ENCODE data around the gene ATP1A2. TPM values are rescaled to one million over a fixed set of nuclear protein-coding genes. Genes with fewer than 3 reads are reported as not detected.

Gene ATP1A2
- total RNA-seq, 6 experiments from 2014 or later = 0.09 to 0.17 (median 0.14) TPM; not detected in 1

DNA sequence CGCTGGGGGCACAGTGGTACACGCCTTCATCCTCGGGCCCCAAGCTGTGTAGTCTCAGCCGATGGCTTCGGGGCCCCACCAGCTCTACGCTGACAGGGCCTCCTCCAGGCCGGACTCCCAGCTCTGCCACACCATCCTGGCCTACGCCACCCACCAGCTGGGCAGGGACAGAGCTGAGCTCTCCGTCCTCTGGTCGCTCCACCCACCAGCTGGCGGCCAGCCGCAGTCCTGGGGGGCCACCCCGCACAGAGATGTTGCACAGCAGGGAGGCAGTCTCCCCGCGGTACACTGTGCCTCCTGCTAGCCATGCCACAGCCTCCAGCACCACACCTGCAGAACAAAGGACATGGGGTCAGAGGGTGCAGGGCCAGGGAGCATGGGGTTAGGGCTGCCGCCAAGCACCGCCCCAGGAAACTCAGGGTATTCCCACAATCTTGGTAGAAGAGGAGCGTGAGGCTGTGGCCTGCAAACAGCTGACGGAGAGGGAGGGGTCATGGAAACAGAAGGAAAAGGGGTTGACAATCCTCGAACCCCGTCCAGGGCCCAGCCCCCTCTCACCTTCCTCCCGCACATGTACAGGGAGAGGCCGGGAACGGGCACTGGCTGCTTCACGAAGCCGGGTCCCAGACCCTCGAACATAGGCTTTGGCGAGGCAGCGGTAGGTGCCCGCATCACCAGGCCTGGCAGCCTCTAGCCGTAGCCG is 23.0 kb upstream of the ATP1A2 start:
- no peak for TF ChIP-seq CTCF (IDR thresholded peaks at IDR 0.05)
- Mint-ChIP-seq H3K36me3 (ENCODE audit: low read depth) (no peaks in the 10 kb centered on the region), H3K9me3 (no peaks in the 10 kb centered on the region), H3K27ac (no peak overlapping the region), H3K4me3 (no peak overlapping the region), H3K27me3 (ENCODE audit: insufficient read depth) (peaks cover 13% of the 10 kb centered on the region), H3K4me1 (ENCODE audit: low read depth) (peaks cover 12% of the 10 kb centered on the region)
- no peak for DNase-seq

DNA sequence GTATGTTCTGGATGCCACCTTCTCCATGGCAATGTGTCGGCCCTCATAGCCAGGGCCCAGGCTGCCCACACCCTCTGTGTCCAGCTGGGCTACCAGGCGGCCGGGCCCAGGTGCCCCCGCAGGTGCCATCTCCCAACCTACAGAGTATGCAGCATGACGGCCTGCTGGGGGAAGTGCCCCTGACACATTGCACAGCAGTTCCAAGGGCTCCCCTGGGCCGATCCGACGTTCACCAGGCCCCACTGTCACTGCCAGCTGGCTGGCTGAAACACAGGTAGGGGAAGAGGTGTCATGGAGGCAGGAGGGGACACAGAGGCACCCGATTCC is 22.5 kb upstream of the ATP1A2 start:
- Mint-ChIP-seq H3K9me3 (no peaks in the 10 kb centered on the region), H3K4me1 (ENCODE audit: low read depth) (peaks cover 17% of the 10 kb centered on the region), H3K27me3 (ENCODE audit: insufficient read depth) (peaks cover 13% of the 10 kb centered on the region), H3K36me3 (ENCODE audit: low read depth) (no peaks in the 10 kb centered on the region), H3K27ac (no peak overlapping the region), H3K4me3 (no peak overlapping the region)
- no peak for TF ChIP-seq CTCF (IDR thresholded peaks at IDR 0.05)
- no peak for DNase-seq

DNA sequence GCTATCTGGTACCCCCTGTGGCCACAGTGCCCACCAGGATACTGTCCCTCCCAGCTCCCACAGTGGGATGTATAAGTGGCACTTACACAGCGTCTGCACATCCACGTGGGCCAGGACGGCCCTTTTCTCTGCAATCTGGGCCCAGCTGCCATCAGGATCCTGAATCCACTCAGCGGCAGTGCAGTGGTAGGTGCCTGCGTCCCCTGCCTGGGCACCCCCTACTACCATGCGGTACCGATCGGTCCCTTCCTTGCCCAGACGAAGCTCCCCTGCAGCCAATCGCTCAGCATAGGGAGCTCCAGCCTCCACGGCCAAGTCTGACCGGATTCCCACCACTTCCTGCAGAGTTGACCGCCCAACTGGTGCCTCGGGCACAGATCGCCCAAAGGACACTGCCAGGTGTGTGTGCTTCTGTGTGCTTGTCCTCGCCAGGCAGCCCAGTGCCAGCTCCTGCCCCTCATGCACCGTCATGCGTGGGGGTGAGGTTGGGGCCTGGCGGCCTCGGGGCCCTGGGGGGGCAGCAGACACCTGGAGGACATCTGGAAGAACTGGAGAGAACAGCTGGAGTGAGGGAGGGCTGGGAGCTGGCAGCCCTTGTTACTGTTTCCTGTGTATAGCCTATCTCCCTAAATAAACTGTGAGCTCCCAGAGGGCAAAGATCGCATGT is 21.8 kb upstream of the ATP1A2 start:
- Mint-ChIP-seq H3K4me3 (no peak overlapping the region), H3K27me3 (ENCODE audit: insufficient read depth) (peaks cover 10% of the 10 kb centered on the region), H3K4me1 (ENCODE audit: low read depth) (peaks cover 17% of the 10 kb centered on the region), H3K27ac (no peak overlapping the region), H3K36me3 (ENCODE audit: low read depth) (no peaks in the 10 kb centered on the region), H3K9me3 (no peaks in the 10 kb centered on the region)
- TF ChIP-seq CTCF (IDR thresholded peaks at IDR 0.05) = no peak
- no peak for DNase-seq

DNA sequence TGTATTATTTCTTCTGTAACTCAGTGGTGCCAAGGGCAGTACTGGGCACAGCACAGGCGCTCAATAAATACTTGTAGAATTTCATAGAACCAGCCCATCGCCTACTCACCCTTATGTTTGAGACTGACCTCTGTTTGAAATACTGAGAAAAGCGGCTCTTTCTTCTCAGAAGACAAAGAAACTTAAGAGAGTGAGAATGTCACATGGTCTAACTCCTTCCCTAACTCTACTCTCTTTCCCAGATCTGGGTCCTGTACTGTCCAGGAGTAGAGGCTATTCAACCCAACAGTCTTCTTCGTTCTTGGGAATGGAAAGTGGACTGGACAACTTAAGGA is 21.3 kb upstream of the ATP1A2 start:
- Mint-ChIP-seq H3K9me3 (no peaks in the 10 kb centered on the region), H3K4me1 (ENCODE audit: low read depth) (peaks cover 19% of the 10 kb centered on the region), H3K27ac (no peak overlapping the region), H3K4me3 (no peak overlapping the region), H3K27me3 (ENCODE audit: insufficient read depth) (peaks cover 6% of the 10 kb centered on the region), H3K36me3 (ENCODE audit: low read depth) (no peaks in the 10 kb centered on the region)
- TF ChIP-seq CTCF (IDR thresholded peaks at IDR 0.05) = no peak
- no peak for DNase-seq

- no peaks in the 10 kb centered on the region for H3K9me3 Mint-ChIP-seq
- no peak overlapping the region for H3K27ac Mint-ChIP-seq
- no peak for TF ChIP-seq CTCF (IDR thresholded peaks at IDR 0.05)
- no peaks in the 10 kb centered on the region for H3K36me3 Mint-ChIP-seq (ENCODE audit: low read depth)
- DNase-seq = no peak
- H3K4me1 Mint-ChIP-seq (ENCODE audit: low read depth) = peaks cover 23% of the 10 kb centered on the region
- H3K4me3 Mint-ChIP-seq = no peak overlapping the region
- peaks cover 6% of the 10 kb centered on the region for H3K27me3 Mint-ChIP-seq (ENCODE audit: insufficient read depth)
Measured at GRCh38 chr1:160094806-160095205, 20.8 kb upstream of the ATP1A2 start.

Data from HFFc6 (cell line).